ENCODE measurements around the gene GPR3.

Gene GPR3

GRCh38 chr1:27377760-27378495 lies 14.5 kb upstream of the GPR3 start:
- Histone ChIP-seq H3K27ac (no peak overlapping the region), H3K4me1 (ENCODE audit: low read depth, poor library complexity, severe bottlenecking) (no peaks in the 10 kb centered on the region), H3K4me2 (no peak overlapping the region), H3K9ac (no peak overlapping the region), H3K36me3 (ENCODE audit: insufficient read depth) (no peaks in the 10 kb centered on the region), H3K27me3 (ENCODE audit: insufficient read depth, low read depth) (peaks cover 7% of the 10 kb centered on the region), H3K79me2 (ENCODE audit: insufficient read depth, low read depth) (no peaks in the 10 kb centered on the region), H4K20me1 (ENCODE audit: insufficient read depth) (no peaks in the 10 kb centered on the region), H2AFZ (ENCODE audit: low read depth) (no peak overlapping the region), H3K4me3 (IDR thresholded peaks at IDR 0.05; ENCODE audit: insufficient read depth, low read depth, low read length) (no peak overlapping the region)
- TF ChIP-seq, protein P1, sequence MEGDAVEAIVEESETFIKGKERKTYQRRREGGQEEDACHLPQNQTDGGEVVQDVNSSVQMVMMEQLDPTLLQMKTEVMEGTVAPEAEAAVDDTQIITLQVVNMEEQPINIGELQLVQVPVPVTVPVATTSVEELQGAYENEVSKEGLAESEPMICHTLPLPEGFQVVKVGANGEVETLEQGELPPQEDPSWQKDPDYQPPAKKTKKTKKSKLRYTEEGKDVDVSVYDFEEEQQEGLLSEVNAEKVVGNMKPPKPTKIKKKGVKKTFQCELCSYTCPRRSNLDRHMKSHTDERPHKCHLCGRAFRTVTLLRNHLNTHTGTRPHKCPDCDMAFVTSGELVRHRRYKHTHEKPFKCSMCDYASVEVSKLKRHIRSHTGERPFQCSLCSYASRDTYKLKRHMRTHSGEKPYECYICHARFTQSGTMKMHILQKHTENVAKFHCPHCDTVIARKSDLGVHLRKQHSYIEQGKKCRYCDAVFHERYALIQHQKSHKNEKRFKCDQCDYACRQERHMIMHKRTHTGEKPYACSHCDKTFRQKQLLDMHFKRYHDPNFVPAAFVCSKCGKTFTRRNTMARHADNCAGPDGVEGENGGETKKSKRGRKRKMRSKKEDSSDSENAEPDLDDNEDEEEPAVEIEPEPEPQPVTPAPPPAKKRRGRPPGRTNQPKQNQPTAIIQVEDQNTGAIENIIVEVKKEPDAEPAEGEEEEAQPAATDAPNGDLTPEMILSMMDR (conservative IDR thresholded peaks at IDR 0.05; ENCODE audit: low read depth, low read length), result no peak

GRCh38 chr1:27379564-27380122 lies 12.8 kb upstream of the GPR3 start:
- Histone ChIP-seq H3K4me1 (ENCODE audit: low read depth, poor library complexity, severe bottlenecking) (no peaks in the 10 kb centered on the region), H3K79me2 (ENCODE audit: insufficient read depth, low read depth) (no peaks in the 10 kb centered on the region), H3K27ac (no peak overlapping the region), H3K9ac (no peak overlapping the region), H3K4me2 (no peak overlapping the region), H3K4me3 (IDR thresholded peaks at IDR 0.05; ENCODE audit: insufficient read depth, low read depth, low read length) (no peak overlapping the region), H4K20me1 (ENCODE audit: insufficient read depth) (no peaks in the 10 kb centered on the region), H2AFZ (ENCODE audit: low read depth) (no peak overlapping the region), H3K36me3 (ENCODE audit: insufficient read depth) (no peaks in the 10 kb centered on the region), H3K27me3 (ENCODE audit: insufficient read depth, low read depth) (peaks cover 7% of the 10 kb centered on the region)
- TF ChIP-seq, protein P1 (conservative IDR thresholded peaks at IDR 0.05; ENCODE audit: low read depth, low read length), result no peak

- Histone ChIP-seq H3K27me3 (ENCODE audit: insufficient read depth, low read depth) (peaks cover 7% of the 10 kb centered on the region), H3K27ac (no peak overlapping the region), H3K4me3 (IDR thresholded peaks at IDR 0.05; ENCODE audit: insufficient read depth, low read depth, low read length) (no peak overlapping the region), H4K20me1 (ENCODE audit: insufficient read depth) (no peaks in the 10 kb centered on the region), H2AFZ (ENCODE audit: low read depth) (no peak overlapping the region), H3K9ac (no peak overlapping the region), H3K4me1 (ENCODE audit: low read depth, poor library complexity, severe bottlenecking) (no peaks in the 10 kb centered on the region), H3K79me2 (ENCODE audit: insufficient read depth, low read depth) (no peaks in the 10 kb centered on the region), H3K4me2 (no peak overlapping the region), H3K36me3 (ENCODE audit: insufficient read depth) (no peaks in the 10 kb centered on the region)
- TF ChIP-seq, protein P1 (conservative IDR thresholded peaks at IDR 0.05; ENCODE audit: low read depth, low read length), result no peak
Observed at GRCh38 chr1:27380224-27380623, 12.2 kb upstream of the GPR3 start.

DNA sequence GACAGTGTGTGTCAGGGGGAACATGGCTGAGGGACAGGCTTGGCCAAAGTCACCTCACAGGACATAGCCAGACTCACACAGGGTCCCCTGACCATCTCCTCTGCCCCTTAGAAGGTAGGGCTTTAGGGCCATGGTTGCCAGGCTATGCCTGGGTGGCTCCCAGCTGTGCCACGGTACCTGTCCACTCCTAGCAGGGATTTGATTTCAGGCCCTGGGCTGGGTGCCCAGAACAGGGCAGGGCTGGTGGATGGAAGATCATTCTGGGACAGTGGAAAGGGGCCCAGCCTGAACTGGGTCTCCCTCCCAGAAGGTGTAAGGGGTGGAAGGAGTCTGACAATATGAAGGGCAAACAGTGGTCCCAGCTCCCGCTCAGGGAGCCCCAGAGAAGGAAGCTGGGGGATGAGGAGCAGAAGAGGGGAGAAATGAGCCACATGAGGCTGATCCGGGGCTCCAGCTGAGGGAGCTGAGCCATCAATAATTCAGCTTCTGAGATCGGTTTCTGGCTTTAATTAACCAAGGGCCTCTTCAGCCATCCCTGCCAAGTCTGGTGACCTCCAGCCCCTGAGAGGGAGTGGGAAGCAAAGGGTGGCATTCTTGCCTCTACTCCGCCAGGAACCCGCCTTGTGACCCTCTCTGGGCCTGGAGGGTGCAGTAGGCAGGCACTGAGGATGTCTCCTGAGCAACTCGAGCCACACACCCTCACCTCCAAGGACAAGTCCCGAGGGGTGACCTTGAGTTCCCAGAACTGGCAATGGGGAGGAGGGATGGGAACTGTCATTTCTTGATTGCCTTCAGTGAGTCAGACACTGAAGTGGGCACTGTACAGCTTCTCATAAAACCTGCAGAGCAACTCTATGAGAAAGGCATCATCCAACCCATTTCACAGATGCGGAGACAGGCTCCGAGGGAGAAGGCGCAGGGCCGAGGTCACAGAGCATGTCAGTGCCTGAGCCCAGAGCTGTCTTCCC lies 11.4 kb upstream of the GPR3 start:
- H3K27ac ChIP-seq, result no peak overlapping the region
- H3K36me3 ChIP-seq (ENCODE audit: insufficient read depth), result no peaks in the 10 kb centered on the region
- H3K4me2 ChIP-seq, result no peak overlapping the region
- no peaks in the 10 kb centered on the region for H3K79me2 ChIP-seq (ENCODE audit: insufficient read depth, low read depth)
- H3K9ac ChIP-seq, result no peak overlapping the region
- peaks cover 7% of the 10 kb centered on the region for H3K27me3 ChIP-seq (ENCODE audit: insufficient read depth, low read depth)
- TF ChIP-seq, protein P1 (conservative IDR thresholded peaks at IDR 0.05; ENCODE audit: low read depth, low read length), result no peak
- H4K20me1 ChIP-seq (ENCODE audit: insufficient read depth), result no peaks in the 10 kb centered on the region
- H3K4me1 ChIP-seq (ENCODE audit: low read depth, poor library complexity, severe bottlenecking), result no peaks in the 10 kb centered on the region
- H3K4me3 ChIP-seq (IDR thresholded peaks at IDR 0.05; ENCODE audit: insufficient read depth, low read depth, low read length), result no peak overlapping the region
- H2AFZ ChIP-seq (ENCODE audit: low read depth), result no peak overlapping the region

Measured in KMS-11 (cell line).